Measurements from ENCODE around the gene GMPR.
"Not testable (repeated sequence)": the region's sequence is repeated elsewhere in the genome, so short reads cannot be mapped to it uniquely, and the experiment has no call there.

Gene GMPR

DNA sequence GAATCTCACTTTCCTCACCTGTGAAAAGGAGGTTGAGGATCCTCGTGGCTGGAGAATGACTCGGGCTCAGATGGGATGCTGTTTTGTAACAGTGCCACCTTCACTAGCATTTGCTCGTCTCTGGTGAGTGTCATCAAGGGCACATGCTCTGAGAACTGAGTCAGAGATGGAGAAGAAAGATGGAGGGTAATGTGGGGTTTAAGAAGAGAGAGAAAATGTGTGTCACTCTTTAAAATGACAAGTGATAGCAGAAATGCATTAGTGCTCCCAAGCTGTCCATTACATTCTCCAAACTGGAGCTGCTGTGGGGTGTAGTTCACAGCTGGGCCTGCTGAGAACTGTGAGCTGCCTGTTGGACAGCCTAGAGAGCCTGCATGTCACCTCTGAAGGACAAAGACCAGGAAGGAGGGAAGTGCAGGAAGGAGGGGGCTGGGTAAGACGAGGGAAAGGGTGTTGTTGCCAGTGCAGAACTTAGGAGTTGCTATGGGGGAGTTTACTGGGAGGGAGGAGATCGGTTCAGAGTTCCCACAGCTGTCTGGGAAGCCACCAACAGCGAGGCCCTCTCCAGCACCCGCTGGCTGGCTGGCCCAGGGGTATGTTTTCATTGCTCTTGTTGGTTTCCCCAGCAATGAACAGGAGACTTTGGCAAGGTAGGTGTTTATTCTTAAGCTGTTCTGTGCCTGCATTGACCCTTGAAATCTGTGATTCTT, 19.8 kb downstream of the GMPR start:
- TF ChIP-seq, protein P1, sequence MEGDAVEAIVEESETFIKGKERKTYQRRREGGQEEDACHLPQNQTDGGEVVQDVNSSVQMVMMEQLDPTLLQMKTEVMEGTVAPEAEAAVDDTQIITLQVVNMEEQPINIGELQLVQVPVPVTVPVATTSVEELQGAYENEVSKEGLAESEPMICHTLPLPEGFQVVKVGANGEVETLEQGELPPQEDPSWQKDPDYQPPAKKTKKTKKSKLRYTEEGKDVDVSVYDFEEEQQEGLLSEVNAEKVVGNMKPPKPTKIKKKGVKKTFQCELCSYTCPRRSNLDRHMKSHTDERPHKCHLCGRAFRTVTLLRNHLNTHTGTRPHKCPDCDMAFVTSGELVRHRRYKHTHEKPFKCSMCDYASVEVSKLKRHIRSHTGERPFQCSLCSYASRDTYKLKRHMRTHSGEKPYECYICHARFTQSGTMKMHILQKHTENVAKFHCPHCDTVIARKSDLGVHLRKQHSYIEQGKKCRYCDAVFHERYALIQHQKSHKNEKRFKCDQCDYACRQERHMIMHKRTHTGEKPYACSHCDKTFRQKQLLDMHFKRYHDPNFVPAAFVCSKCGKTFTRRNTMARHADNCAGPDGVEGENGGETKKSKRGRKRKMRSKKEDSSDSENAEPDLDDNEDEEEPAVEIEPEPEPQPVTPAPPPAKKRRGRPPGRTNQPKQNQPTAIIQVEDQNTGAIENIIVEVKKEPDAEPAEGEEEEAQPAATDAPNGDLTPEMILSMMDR (IDR thresholded peaks at IDR 0.05): no peak
- Histone ChIP-seq H3K4me1 (ENCODE audit: control insufficient read depth in 1 of 2, insufficient read depth in 1 of 2, low read depth in 1 of 2, low read length in 1 of 2) (no peaks in the 10 kb centered on the region), H3K9me3 (no peaks in the 10 kb centered on the region), H3K36me3 (no peaks in the 10 kb centered on the region), H3K27ac (no peak overlapping the region), H3K27me3 (no peaks in the 10 kb centered on the region), H3K4me3 (ENCODE audit: low read depth in 1 of 2, low read length in 1 of 2) (no peak overlapping the region)

DNA sequence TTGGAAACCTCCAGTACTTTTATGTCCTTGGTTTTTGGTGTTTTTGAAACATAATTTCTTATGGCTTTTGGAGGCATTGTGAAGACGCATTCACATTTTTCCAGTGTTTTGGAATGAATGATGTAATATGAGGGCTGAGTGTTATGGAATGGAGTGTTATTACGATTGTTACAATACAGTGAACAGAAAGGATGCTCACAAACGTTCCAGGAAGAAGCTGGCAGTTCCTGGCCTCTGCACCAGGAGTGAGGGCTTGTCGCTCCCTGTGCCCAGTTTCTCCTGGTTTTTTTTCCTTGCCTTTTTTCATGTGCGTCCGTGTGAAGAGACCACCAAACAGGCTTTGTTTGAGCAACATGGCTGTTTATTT, 20.3 kb downstream of the GMPR start:
- Histone ChIP-seq H3K36me3 (no peaks in the 10 kb centered on the region), H3K4me3 (ENCODE audit: low read depth in 1 of 2, low read length in 1 of 2) (no peak overlapping the region), H3K4me1 (ENCODE audit: control insufficient read depth in 1 of 2, insufficient read depth in 1 of 2, low read depth in 1 of 2, low read length in 1 of 2) (no peaks in the 10 kb centered on the region), H3K27me3 (no peaks in the 10 kb centered on the region), H3K27ac (no peak overlapping the region), H3K9me3 (no peaks in the 10 kb centered on the region)
- TF ChIP-seq, protein P1 (IDR thresholded peaks at IDR 0.05): no peak

DNA sequence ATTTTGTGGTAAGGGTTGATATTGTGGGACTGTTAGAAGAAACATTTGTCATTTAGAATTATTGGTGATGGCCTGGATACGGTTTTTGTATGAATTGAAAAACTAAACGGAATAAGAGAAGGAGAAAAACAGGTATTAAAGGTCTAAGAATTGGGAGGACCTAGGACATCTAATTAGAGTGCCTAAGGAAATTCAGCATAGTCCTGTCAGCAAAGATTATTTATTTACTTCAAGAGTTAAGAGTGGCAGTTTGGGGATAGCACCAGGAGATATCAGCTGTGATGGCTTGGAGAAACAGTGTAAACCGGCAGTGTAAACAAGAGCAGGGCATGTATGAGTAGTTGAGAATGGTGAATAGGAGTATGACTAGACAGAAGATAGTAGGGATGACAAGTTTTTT, 21.2 kb downstream of the GMPR start:
- not testable (repeated sequence) for H3K9me3 ChIP-seq; H3K4me1 ChIP-seq (ENCODE audit: control insufficient read depth in 1 of 2, insufficient read depth in 1 of 2, low read depth in 1 of 2, low read length in 1 of 2); H3K27me3 ChIP-seq; H3K27ac ChIP-seq; H3K36me3 ChIP-seq; H3K4me3 ChIP-seq (ENCODE audit: low read depth in 1 of 2, low read length in 1 of 2)

DNA sequence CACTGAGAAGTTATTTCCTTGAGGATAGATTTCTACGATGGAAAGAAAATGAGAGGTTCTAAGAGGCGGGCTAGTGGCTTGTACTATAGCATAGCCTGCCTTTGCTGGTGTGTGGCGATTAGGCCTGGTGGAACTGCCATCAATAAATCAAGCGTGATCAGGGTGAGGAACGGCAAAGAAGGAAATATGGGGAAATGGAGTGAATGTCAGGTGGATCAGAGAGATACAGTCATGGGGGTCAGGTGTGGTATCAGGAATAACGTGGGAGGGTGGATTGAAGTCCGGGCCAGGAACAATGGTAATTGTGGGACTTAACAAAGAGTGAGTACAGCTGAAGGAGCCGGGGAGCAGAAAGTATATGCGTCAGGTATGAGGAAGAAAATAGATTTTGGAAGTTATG, 22.2 kb downstream of the GMPR start:
- H3K9me3 ChIP-seq; H3K4me1 ChIP-seq (ENCODE audit: control insufficient read depth in 1 of 2, insufficient read depth in 1 of 2, low read depth in 1 of 2, low read length in 1 of 2); H3K4me3 ChIP-seq (ENCODE audit: low read depth in 1 of 2, low read length in 1 of 2); H3K27ac ChIP-seq; H3K36me3 ChIP-seq; H3K27me3 ChIP-seq: not testable (repeated sequence)

DNA sequence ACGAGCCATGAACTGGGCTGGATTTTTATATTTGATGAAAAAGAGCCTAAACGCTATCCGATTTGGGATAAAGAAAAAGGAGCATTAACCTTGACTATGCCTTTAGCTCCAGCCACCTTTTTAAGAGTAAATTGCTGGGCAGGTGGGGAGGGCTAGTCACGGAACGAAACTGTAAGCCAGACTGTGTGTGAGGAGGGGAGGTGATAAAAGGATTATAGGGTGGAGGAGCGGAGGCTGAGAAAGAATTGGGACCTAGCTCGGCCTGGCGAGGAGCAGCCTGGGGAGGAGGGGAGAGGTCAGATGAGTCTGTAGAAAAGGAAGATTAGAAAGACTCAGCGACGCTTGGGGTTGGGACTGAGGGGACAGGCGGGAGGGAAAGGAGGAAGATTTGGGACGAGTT, 24.4 kb downstream of the GMPR start:
- H3K4me3 ChIP-seq (ENCODE audit: low read depth in 1 of 2, low read length in 1 of 2); H3K4me1 ChIP-seq (ENCODE audit: control insufficient read depth in 1 of 2, insufficient read depth in 1 of 2, low read depth in 1 of 2, low read length in 1 of 2); H3K27me3 ChIP-seq; H3K9me3 ChIP-seq; H3K36me3 ChIP-seq; H3K27ac ChIP-seq: not testable (repeated sequence)

DNA sequence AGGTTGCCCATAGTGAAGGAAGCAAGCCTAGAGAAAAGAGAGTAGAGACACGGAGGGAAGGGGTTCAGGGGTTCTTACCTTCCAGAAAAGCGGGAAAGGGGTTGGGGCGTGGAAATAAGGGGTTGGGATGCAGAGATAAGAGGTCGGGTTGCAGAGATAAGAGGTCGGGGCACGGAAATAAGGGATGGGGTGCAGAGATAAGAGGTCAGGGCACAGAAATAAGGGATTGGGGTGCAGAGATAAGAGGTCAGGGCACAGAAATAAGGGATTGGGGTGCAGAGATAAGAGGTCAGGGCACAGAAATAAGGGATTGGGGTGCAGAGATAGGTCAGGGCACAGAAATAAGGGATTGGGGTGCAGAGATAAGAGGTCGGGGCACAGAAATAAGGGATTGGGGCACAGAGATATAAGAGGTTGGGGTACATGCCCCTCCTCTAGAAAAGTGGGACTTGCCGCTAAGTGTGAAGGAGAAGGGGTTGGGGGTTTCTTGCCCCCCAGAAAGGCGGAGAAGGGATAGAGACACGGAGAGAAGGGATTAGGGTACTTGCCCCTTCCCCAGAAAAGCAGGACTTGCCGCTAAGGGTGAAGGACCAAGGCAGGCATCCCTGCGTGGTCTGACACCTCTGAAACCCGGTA, 25.2 kb downstream of the GMPR start:
- H3K4me3 ChIP-seq (ENCODE audit: low read depth in 1 of 2, low read length in 1 of 2); H3K4me1 ChIP-seq (ENCODE audit: control insufficient read depth in 1 of 2, insufficient read depth in 1 of 2, low read depth in 1 of 2, low read length in 1 of 2); H3K9me3 ChIP-seq; H3K36me3 ChIP-seq; H3K27ac ChIP-seq; H3K27me3 ChIP-seq: not testable (repeated sequence)

DNA sequence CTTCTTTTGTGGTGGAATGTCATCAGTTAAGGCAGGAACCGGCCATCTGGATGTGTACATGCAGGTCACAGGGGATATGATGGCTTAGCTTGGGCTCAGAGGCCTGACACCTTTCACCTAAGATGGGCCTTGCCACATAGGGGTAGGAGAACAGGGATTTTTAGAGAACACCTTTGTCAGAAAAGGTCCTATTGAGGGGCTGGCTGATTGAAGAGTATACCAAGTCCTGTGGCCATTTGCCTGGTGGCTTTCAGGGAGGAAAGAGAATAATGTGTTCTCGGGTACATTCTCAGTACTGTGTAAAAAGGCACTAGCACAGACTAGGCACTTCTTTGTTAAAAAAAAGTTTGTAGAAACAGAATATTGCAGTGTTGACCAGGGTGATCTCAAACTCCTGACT, 26.4 kb downstream of the GMPR start:
- TF ChIP-seq, protein P1 (IDR thresholded peaks at IDR 0.05): no peak

More for the DNA sequence above, 26.4 kb downstream of the GMPR start:
- no peaks in the 10 kb centered on the region for H3K4me1 ChIP-seq (ENCODE audit: control insufficient read depth in 1 of 2, insufficient read depth in 1 of 2, low read depth in 1 of 2, low read length in 1 of 2)
- H3K4me3 ChIP-seq (ENCODE audit: low read depth in 1 of 2, low read length in 1 of 2): no peak overlapping the region
- H3K9me3 ChIP-seq: no peaks in the 10 kb centered on the region
- no peak overlapping the region for H3K27ac ChIP-seq
- no peaks in the 10 kb centered on the region for H3K36me3 ChIP-seq
- no peaks in the 10 kb centered on the region for H3K27me3 ChIP-seq

Data from neutrophil (primary cell).